ENCODE results near the gene DEF6.
"Not testable (repeated sequence)": the region's sequence is repeated elsewhere in the genome, so short reads cannot be mapped to it uniquely, and the experiment has no call there.

DEF6 gene

GRCh38 chr6:35299674-35300073 is 2.1 kb downstream of the DEF6 start:
- no peak overlapping the region for H3K4me3 ChIP-seq (ENCODE audit: low read depth, low read length)
- TF ChIP-seq CTCF (IDR thresholded peaks at IDR 0.05; ENCODE audit: low read depth, low read length), result no peak
- H3K27ac ChIP-seq, result no peak overlapping the region

GRCh38 chr6:35300848-35301247 is 3.2 kb downstream of the DEF6 start:
- no peaks in the 10 kb centered on the region for H3K9me3 ChIP-seq (ENCODE audit: severe bottlenecking)
- no peaks in the 10 kb centered on the region for H3K27me3 ChIP-seq (ENCODE audit: insufficient read depth, low read depth, severe bottlenecking)
- H3K36me3 ChIP-seq, result peaks cover 12% of the 10 kb centered on the region
- no peak for DNase-seq
- no peak overlapping the region for H3K27ac ChIP-seq
- TF ChIP-seq CTCF (IDR thresholded peaks at IDR 0.05; ENCODE audit: low read depth, low read length), result no peak
- H3K4me3 ChIP-seq (ENCODE audit: low read depth, low read length), result no peak overlapping the region

More at GRCh38 chr6:35299674-35300073, 2.1 kb downstream of the DEF6 start:
- Histone ChIP-seq H3K36me3 (peaks cover 24% of the 10 kb centered on the region), H3K9me3 (ENCODE audit: severe bottlenecking) (no peaks in the 10 kb centered on the region), H3K27me3 (ENCODE audit: insufficient read depth, low read depth, severe bottlenecking) (no peaks in the 10 kb centered on the region)
- DNase-seq, result no peak

GRCh38 chr6:35302604-35303241 is 5.1 kb downstream of the DEF6 start:
- Histone ChIP-seq H3K27me3 (ENCODE audit: insufficient read depth, low read depth, severe bottlenecking) (no peaks in the 10 kb centered on the region), H3K4me3 (ENCODE audit: low read depth, low read length) (no peak overlapping the region), H3K9me3 (ENCODE audit: severe bottlenecking) (no peaks in the 10 kb centered on the region), H3K27ac (no peak overlapping the region), H3K36me3 (no peaks in the 10 kb centered on the region)
- DNase-seq, result peak; percentile 73
- no peak for TF ChIP-seq CTCF (IDR thresholded peaks at IDR 0.05; ENCODE audit: low read depth, low read length)

GRCh38 chr6:35304299-35304698 is 6.7 kb downstream of the DEF6 start:
- Histone ChIP-seq H3K27me3 (ENCODE audit: insufficient read depth, low read depth, severe bottlenecking) (no peaks in the 10 kb centered on the region), H3K4me3 (ENCODE audit: low read depth, low read length) (no peak overlapping the region), H3K27ac (no peak overlapping the region), H3K9me3 (ENCODE audit: severe bottlenecking) (no peaks in the 10 kb centered on the region), H3K36me3 (no peaks in the 10 kb centered on the region)
- no peak for DNase-seq
- no peak for TF ChIP-seq CTCF (IDR thresholded peaks at IDR 0.05; ENCODE audit: low read depth, low read length)

- Histone ChIP-seq H3K27me3 (ENCODE audit: insufficient read depth, low read depth, severe bottlenecking) (no peaks in the 10 kb centered on the region), H3K27ac (no peak overlapping the region), H3K9me3 (ENCODE audit: severe bottlenecking) (no peaks in the 10 kb centered on the region), H3K4me3 (ENCODE audit: low read depth, low read length) (no peak overlapping the region), H3K36me3 (no peaks in the 10 kb centered on the region)
- no peak for TF ChIP-seq CTCF (IDR thresholded peaks at IDR 0.05; ENCODE audit: low read depth, low read length)
- DNase-seq, result no peak
These were observed 7.5 kb downstream of the DEF6 start for GRCh38 chr6:35305117-35305516.

GRCh38 chr6:35307138-35307537 is 9.5 kb downstream of the DEF6 start:
- not testable (repeated sequence) for H3K27ac ChIP-seq; H3K9me3 ChIP-seq (ENCODE audit: severe bottlenecking); H3K36me3 ChIP-seq; DNase-seq; H3K27me3 ChIP-seq (ENCODE audit: insufficient read depth, low read depth, severe bottlenecking); H3K4me3 ChIP-seq (ENCODE audit: low read depth, low read length)

GRCh38 chr6:35308543-35308942 is 10.9 kb downstream of the DEF6 start:
- H3K36me3 ChIP-seq; H3K27me3 ChIP-seq (ENCODE audit: insufficient read depth, low read depth, severe bottlenecking); H3K9me3 ChIP-seq (ENCODE audit: severe bottlenecking); DNase-seq; H3K27ac ChIP-seq; H3K4me3 ChIP-seq (ENCODE audit: low read depth, low read length): not testable (repeated sequence)
